Measurements from ENCODE around the gene CISTR.
"Not testable (repeated sequence)": the region's sequence is repeated elsewhere in the genome, so short reads cannot be mapped to it uniquely, and the experiment has no call there.

Gene CISTR

DNA sequence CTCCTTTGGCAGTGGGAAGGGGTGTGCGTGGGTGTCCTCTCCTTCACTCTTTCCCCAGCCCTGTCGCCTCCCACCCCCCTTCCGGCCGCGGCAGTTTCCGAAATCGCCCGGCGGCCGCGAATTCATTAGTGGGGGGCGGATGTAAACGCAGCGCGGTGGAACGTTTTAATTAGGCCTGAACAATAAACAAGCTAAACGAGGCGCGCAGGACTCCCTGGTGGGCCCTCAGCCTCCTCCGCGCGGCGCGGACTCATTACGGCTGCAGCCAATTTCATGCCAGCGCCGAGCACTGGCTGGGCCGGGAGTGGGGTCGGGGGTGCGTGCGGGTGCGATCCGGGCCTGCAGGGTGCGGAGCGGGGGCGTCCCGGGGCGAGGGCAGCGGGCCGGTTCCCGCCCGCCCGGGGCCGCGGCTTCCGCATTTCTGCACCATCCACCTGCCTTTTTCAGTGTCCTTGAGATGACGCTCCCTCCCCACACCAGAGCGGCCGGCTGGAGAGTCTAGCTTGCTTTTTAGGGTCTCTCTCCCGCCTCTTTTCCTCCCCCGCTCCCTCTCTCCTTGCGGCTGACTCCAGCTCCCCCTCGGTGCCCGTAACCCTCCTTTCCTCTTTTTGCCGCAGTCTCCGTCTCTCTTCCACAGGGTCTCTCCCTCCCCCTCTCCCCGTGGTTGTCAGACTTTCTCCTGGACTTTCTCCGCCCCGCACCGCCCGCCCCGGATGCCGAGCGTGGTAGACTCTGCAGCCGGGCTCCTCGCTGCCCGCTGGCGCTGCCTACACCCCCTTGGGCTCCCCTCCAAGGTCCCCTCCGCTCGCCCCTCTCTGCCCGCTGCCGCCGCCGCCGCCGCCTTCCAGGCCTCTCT is at the start of gene CISTR:
Gene CISTR, minus strand, starts transcription at position 644 of the 856 bp plus-strand sequence.
- no peak for DNase-seq

DNA sequence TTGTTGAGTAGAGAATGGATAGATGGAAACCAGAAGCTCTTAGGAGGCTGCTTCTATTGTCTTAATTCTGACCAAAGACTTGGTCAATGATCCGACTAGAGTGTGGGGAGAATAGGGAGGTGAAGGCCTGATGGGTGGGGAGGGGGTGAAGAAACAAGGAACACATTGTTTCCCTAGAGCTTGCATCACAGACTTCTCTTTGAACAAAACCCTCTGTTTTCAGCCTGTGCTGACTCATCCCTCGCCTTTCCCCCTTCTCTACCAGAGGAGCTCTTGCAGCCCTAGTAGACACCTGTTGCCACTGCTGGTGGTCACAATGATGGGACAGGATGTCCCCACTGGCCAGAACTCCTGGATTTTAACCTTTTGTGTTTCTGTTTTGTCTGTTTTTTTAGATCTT is 46.8 kb upstream of the CISTR start:
- no peak for DNase-seq

DNA sequence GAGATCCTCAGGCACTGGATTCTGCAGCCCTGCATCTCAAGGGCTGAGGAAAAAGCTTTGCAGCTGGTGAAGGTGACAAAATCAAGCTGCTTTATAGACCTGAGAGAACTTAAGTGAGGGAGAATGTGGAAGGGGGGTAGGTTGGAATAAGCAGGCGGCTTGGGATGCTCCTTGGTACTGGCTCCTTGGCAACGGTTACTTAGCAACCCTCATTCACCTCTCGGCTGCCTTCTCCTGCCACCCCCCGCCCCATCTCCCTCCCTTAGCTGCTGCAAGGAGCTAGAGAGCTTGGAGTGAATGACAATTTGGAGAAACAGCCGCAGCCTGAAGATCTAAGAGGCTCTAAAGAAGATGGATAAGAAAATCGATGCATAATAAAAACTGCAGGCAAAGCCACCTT is 44.1 kb upstream of the CISTR start:
- no peak for DNase-seq

- DNase-seq: no peak
These were observed 41.4 kb upstream of the CISTR start for GRCh38 chr12:53793221-53793620.

- DNase-seq: no peak
These were observed 40.1 kb upstream of the CISTR start for GRCh38 chr12:53791735-53792326.

- DNase-seq: no peak
These were observed 37.8 kb upstream of the CISTR start for GRCh38 chr12:53789570-53789969.

GRCh38 chr12:53788892-53789291 is 37.1 kb upstream of the CISTR start:
- no peak for DNase-seq

GRCh38 chr12:53786411-53786810 is 34.6 kb upstream of the CISTR start:
- no peak for DNase-seq

- no peak for DNase-seq
These were observed 33.4 kb upstream of the CISTR start for GRCh38 chr12:53785161-53785560.

- no peak for DNase-seq
These were observed 30.4 kb upstream of the CISTR start for GRCh38 chr12:53782093-53782703.

DNA sequence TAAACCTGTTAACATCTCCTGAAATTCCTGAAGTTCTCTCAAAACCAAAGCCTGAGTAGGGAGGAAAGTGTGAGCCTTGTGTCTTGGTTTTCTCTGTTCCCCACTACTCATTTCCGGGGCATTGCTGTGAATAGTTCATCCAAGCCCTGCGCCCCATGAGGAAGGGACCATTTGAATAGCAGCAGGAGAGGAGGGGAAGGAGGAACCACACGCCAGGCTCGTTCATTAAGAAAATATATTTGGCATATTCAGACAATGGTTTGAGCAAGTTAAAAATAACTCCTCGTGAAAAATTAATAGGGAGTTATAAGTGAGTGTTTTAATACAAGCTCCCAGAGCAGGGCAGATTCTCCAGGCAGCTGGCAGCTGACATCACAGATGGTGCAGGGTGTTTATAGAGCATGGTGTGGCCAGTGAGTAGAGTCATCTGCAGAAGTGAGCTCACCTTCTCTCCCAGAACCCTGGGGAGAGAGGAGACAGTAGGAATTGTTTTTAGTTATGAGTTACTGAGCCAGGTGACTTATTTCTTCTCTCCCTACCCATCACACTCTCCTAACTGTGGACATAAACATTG is 29.5 kb upstream of the CISTR start:
- DNase-seq: no peak

DNA sequence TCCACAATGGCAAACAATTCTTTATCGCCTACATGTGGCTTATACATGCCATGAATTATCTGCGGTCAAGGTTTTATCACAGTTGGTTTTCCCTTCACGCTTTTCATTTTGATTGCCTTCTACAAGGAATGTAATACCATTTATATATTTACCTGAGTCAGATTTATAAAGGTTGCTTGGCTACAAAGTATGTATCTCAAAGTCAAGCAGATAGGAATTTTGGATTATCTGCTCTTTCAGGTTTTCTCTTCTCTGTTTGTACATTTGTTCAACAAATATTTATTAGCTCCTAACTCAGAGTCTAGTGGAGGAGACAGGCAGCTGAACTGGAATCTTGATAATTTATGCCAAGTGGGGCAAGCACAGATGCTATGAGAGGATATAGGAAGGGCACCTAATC is 28.5 kb upstream of the CISTR start:
- no peak for DNase-seq

DNA sequence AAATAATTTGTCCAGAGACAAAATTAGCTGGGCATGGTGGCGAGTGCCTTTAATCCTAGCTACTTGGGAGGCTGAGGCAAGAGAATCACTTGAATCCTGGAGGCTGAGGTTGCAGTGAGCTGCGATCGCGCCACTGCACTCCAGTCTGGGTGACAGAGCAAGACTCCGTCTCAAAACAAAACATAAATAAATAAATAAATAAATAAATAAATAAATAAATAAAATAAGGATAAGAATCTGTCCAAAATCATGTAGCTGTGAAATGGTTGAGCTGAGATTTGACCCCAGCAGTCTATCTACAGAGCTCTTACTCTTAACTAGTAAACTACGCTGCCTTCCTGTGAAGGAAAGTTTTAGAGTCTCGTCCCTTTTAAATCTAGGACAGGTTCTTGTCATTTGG is 27.9 kb upstream of the CISTR start:
- DNase-seq: not testable (repeated sequence)

GRCh38 chr12:53777936-53778644 is 26.3 kb upstream of the CISTR start:
- no peak for DNase-seq

DNA sequence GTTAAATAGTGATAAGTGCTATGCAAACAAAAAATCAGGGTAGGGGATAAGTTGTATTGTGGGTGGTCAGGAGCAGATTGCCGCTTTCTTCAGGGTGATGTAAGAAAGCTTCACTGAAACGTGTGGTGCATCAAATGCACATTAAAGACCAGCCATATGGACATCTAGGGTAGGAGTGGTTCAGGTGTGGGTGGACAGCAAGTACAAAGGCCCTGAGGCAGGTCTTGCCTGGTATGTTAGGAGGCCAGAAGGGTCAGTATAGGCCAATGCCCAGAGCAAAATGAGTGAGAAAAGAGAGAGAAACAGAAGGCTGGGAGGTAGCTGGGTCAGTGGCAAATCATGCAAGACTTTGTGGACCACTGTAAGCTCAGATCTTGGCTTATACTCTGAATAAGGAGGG is 25.6 kb upstream of the CISTR start:
- DNase-seq: no peak

DNA sequence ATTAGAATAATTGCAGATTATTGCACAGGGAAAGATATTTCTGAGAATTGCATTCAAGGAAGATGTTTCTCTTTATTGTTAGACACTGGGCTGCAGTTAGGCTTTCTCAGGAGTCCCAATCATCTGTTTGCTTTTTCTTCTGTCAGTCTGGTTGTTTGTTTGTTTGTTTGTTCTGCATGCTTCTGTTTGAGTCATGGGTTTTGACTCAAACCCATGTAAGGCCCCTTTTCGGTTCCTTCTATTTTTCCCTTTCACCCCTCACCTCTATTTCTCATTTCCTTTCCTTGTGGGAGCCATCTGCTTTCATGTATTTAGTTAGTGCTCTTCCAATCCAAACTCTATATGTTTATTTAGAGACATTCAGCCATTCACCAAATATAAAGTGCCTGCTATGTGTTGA is 25.1 kb upstream of the CISTR start:
- DNase-seq: no peak

DNA sequence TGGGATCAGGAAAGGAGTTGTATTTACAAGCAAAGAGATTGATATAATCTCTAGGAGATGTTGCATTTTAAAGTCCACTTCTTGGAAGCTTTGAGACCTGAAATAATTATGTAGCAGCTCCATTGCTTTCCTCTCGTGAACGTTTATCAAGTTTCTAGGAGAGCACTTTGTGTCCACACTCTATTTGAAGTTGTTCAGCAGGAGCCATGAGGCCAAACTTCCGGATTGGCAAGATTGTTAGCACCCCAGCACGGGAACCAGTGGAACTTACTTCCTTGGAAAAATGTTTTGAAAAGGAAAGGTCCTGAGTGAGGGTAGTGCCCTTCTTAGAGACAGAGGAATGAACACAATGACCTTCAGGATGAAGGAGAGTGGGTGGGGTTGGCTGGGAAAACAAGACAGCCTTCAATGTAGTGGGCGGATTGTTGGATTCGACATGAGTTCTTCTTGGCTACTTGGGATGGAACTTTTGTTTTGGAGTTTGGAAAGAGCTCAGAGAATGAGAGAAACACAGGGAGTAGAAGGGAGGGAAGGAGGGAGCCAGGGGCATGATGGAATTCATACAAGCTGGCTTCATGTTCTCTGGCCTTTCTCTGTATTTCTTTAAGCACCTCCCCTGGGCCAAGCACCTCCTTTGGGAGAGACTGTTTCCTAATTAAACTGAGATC is 23.8 kb upstream of the CISTR start:
- DNase-seq: no peak

DNA sequence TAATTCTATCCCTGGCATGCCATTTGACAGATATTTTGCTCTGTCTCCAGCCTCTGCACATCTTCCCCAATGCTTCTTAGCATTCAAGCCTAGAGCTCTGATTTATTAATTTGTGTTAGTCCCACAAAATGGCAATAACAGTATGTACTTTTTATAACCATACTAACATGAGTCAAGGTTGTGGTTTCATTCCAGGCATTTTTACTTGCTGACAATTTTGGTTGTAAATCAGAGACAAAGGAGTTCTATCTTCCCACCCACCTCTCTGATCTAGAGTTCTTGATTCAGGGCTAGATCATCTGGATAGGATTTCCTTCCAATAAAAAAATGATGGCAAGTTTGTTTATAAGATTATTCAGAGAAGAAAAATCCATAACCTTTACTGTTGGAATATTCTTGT is 18.5 kb upstream of the CISTR start:
- no peak for DNase-seq

- no peak for DNase-seq
These were observed 17.2 kb upstream of the CISTR start for GRCh38 chr12:53768976-53769375.

DNA sequence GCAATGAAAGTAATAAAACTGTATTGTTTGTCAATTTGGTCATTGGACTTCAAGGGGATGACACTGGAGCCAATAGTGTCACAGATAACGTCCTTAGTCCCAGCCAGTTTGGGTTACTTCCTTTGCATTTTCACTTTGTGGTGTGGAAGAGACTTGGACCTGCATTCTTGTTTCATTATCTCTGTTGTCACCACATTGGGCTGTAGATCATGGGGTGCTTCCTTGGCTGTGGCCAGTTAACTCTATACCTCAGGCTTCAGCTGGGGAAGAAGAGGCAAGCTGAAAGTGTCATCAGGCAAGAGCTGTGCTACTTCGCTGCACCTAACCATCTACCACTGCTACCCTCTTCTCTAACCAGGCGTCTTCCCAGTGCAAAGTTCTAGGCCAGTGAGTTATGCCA is 15.1 kb upstream of the CISTR start:
- no peak for DNase-seq

DNA sequence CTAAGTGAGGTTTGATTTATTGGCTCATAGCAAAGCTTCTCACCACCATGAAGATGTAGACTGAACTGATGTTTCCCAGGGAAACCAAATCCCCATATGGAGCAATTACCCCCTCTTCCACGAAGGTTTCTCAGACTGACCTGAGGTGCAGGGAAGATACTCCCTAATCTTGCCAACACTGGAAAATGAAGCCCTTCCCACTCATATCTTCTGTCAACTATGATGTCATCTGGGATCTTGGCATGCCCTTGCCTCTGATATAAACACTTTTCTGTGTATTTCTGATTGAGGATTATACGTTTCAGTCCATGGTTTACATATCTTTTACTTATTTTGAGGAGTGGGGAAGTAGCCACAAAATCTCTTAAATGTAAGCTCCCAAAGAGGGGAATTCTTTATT is 14.1 kb upstream of the CISTR start:
- no peak for DNase-seq

GRCh38 chr12:53764615-53765014 is 12.8 kb upstream of the CISTR start:
- no peak for DNase-seq

- not testable (repeated sequence) for DNase-seq
These were observed 11.0 kb upstream of the CISTR start for GRCh38 chr12:53762793-53763192.
